HG03066 (cell line): Measurements from ENCODE around the gene TMEM120A.
A peak's percentile ranks its signal among the peaks of the same experiment; 100 is the strongest.
"Not testable (repeated sequence)": the region's sequence is repeated elsewhere in the genome, so short reads cannot be mapped to it uniquely, and the experiment has no call there.

Source experiments
- ATAC-seq: cut with Tn5 transposase; IDR thresholded peaks from one replicate; pipeline ENCODE4 v1.9.1; 2021; ENCODE audit warnings: low read depth; ENCODE audit not compliant: unreplicated experiment

The TMEM120A gene

DNA sequence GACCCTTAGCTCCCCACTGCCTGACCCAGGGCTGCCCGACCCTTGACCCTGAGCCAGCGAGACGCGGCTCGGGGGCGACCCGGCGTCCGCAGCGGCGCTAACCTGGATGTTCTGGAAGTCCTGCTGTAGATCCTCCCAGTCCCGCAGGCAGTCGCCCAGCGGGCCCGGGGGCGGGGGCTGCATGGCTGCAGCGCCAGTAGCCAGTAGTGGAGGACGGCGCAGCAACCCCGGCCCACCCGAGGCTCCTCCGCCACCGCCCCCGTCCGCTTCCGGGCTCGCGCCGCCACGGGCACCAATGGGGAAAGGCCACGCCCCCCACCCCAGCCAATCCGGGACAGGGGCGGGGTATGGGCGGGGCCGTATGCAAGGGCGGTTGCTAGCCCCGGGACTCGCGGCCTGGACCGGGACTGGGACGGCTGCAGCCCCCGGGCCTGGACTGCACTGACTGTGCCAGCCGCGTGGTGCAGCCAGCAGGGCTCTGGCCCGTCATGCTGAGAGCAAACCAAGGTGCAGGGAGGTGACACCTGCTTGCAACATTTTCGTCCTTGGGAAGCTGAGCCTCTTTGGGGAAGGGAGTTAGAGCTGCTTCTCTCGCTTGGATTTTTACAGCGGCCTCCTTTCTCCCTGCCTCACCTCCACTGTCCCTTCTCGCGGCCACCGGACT is at the start of gene TMEM120A:
Gene TMEM120A, minus strand, starts transcription at position 208 of the 664 bp plus-strand sequence. Its CDS starts 25 bp downstream, at position 183.
- peak; percentile 94 for ATAC-seq

DNA sequence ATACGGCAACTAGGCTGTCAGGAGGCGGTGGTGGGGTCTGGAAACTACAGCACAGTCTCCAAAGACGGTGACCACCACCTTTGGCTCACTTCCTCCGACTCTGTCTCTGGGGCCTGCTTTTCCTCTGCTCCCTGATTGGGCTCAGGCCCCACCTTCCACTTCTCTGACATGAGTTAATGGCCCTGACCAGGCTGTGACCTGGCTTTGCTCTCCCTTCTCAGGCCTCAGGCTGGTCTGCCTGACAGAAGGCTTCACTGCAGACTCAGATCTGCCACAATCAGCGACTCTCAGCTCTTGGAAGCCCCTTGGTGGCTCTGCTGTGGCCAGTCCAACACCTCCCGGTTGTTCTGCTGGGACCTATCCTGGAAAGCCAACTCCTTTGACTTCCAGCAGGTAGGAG is 45.7 kb upstream of the TMEM120A start:
- no peak for ATAC-seq

DNA sequence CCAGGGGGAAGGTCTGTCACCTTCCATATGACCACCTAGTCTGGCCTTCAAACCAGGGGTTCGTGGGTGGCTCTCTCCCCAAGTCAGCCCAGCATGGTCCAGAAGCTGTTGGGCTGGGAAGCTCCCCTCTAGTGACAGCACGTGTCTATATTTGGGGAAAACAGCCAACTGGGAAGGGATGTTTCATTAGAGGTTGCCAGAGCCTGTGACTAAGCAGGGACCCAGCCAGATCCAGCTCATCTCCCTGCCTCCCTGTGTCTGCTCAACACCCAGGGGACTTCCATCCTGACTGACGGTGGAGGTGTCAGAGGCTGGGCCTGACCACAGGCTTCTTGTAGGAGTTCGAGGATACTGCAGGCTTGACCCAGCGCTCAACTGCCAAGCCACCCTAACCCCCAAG is 42.9 kb upstream of the TMEM120A start:
- ATAC-seq, result no peak

DNA sequence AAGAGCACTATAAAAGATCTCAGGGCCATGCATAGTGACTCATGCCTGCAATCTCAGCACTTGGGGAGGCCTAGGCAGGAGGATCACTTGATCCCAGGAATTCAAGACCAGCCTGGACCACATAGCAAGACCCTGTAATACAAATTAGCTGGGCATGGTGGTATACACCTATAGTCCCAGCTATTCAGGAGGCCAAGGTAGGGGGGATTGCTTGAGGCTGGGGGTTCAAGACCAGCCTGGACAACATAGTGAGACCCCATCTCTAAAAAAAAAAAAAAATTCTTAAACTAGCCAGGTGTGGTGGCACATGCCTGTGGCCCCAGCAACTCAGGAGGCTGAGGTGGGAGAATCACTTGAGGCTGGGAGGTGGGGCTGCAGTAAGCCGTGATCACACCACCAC is 37.6 kb upstream of the TMEM120A start:
- ATAC-seq, result no peak

DNA sequence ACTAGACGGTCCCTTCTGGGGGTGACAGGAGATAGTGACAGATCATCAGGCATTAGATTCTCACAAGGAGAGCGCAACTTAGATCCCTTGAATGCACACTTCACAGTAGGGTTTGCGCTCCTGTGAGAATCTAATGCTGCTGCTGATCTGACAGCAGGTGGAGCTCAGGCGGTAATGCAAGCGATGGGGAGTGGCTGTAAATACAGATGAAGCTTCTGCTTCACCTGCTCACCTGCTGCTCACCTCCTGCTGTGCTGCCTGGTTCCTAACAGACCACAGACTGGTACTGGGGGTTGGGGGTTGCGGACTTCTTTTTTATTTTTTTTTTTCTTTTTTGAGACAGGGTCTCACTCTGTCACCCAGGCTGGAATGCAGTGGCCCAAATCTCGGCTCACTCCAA is 35.3 kb upstream of the TMEM120A start:
- not testable (repeated sequence) for ATAC-seq

DNA sequence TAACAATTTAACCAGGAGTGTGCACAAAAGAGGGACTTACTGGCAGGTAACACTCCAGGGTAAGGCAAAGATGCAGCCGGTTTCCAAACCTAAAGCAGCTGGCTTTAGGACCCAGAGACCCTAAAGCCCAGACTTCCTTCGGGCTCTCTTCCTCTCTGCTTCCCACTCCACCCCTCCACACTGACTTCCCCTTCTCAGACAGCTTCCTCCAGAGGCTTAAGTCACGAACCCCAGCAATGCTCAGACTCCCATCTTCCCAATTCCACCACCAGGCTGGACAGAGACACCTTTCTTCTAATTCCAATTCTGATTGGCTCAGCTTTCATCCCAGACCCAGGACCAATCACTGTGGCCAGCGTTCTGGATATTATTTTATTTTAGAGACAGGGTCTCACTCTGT is 28.6 kb upstream of the TMEM120A start:
- ATAC-seq, result no peak

DNA sequence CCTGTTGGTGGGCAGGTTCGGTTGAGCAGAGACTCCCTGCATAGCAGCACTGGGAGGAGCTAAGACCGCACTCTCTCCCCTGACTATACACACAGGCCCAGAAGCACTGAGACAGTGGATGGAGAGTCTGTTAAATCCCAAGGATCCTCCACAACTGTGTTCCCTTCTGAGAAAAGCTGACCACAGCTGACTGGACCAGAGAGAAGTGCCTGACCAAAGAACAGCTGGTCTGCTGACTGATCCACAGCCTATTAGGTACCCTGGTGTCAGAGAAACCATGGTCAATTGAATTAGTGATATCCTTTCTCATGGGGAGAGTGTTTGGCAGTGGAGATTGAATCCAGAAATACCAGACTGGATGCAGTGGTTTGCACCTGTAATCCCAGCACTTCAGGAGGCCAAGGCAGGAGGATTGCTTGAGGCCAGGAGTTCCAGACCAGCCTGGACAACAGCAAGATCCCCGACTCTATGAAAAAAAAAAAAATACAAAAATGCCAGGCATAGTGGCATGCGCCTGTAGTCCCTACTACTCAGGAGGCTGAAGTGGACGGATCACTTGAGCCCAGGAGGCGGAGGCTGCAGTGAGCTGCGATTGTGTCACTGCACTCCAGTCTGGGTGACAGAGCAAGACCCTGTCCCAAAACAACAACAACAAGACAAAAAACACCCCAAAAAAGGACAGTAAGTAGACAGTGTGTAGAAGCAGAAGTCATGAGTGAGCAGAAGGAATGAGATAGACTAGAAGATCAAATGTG is 27.8 kb upstream of the TMEM120A start:
- no peak for ATAC-seq

DNA sequence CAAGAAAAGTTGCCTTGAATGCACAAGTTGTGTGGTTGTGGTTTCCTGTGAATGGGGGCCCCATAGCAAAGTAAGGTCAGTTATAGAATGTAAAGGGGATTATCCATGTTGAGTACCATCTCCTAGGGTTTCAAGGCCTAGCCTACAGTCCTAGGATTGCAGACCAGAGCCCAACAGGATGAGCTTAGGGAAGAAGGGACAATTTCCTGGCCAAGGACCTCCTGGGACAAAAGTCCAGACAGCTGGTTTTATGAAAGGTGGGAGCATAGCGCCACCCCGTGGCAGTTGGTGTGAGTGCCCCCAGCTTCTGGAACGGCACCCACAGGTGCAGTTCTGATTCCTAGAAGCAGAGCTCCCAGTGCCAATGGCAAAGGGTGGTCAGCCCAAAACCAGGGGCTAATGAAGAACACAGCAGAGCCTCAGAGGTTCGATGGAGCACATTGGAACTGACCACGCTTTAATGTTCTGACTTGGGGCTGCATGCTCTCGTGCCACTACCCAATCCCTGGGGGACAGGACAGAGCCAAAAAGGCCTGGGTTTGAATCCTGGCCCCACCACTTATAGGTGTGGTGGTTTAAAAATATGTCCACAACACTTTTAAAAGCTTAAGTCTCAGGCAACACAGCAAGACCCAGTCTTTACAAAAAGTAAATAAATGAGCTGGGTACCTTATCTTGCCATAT is 25.8 kb upstream of the TMEM120A start:
- no peak for ATAC-seq

DNA sequence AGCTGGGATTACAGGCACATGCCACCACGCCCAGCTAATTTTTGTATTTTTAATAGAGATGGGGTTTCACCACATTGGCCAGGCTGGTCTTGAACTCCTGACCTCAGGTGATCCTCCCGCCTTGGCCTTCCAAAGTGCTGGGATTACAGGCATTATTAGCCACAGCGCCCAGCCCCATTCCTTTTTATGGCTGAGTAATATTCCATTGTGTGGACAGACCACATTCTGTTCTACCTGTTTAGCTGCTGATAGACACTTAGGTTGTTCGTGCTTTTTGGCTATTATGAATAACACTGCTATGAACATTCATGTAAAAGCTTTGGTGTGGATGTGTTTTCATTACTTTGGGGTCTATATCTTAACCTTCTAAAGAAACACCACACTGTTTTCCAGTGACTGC is 24.1 kb upstream of the TMEM120A start:
- not testable (repeated sequence) for ATAC-seq

DNA sequence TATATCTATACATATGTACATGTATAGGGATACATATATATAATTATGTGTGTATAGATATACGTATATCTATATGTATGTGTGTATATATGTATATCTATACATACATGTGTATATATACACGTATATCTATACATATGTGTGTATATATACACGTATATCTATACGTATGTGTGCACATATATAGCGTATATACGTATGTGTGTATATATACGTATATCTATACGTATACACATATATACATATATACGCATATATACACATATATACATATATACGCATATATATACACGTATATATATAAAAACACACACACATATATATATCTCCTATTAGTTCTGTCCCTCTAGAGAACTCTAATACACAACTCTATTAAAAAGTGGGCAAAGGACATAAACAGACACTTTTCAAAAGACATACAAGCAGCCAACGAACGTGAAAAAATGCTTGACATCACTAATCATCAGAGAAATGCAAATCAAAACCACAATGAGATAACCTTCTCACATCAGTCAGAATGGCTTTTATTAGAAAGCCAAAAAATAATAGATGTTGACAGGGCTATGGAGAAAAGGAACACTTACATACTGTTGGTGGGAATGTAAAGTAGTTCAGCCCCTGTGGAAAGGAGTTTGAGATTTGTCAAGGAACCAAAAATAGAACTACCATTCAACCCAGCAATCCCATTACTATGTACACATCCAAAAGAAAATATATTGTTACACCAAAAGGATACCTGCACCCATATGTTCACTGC is 22.0 kb upstream of the TMEM120A start:
- ATAC-seq, result no peak

DNA sequence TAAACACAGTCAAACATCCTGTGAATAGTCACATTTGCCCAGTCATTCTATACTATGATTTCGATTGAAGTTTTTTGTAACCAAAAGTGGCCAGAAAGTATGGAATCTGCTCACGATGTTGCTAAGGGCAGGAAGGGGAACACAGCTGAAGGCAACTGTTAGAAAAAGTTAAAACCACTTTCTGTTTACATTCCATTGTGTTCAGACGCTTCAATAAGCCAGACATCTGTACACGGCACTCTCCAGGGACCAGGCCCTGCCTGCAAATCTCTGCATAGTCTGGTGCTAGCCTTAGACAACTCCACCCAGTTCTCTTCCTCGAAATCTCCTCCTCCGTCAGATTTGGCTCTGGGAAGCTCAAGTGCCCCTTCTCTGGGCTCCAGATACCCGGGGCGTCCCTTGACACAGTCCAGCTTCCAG is 17.1 kb upstream of the TMEM120A start:
- ATAC-seq, result no peak

DNA sequence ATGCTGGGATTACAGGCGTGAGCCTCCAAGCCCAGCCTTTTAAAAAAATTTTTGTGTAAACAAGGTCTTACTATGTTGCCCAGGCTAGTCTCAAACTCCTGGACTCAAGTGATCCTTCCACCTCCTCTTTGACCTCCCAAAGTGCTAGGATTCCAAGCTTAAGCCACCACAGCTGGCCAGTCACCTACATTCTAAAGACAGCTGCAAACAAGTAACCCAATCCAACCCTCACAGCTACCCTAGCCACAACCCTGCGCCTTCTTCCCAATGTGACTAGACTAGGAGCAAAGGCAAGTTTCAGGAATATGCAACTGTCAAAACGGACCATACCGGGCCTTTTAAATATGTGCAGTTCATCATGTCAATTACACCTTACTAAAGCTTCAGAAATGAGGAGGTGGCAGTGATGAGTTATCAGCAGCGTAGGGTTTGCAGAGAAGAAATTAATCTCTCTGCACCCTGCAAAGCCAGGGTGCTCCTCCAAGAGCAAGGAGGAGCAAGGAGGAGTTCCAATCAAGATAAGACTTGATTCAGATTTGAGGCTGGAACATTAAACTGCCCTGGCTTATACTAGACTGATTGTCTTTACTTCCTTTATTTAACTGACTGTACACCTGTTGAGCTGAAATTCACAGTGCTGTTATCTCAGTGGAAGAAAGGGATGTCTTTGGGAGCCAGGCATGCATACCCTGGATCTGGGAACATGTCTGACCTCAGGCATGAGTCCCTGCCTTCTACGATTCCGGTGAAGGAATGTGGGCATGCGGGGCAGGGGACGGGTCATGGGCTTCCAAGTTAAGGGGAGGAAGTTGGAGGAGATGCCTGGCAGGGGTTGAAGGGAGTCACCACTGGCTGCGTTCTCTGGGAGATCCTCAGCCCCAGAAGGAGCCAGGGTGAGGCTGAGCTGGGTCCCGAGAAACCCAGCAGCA is 15.5 kb upstream of the TMEM120A start:
- ATAC-seq, result no peak

DNA sequence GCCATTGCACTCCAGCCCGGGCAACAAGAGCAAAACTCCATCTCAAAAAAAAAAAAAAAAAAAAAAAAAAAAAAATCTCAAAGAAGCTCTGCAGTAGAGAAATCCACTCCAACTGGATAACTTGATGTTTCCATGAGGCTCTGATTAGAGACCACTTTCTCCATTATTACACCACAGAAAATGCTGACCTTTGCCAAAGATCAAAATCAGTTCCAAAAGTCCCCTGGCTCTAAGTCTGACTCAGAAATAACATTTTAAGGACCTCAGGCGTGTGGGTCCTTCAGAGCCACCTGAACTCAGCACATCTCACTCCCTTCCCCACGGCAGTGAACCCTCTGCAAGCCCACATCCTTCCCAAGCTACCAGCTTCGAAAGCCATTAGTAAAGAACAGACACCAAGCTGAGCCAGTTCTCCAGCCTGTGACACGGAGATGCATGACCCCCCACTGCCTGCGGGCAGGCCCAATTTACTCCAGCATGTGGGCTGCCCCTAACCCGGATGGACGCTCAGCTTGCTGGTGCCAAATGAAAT is 13.8 kb upstream of the TMEM120A start:
- ATAC-seq, result no peak

DNA sequence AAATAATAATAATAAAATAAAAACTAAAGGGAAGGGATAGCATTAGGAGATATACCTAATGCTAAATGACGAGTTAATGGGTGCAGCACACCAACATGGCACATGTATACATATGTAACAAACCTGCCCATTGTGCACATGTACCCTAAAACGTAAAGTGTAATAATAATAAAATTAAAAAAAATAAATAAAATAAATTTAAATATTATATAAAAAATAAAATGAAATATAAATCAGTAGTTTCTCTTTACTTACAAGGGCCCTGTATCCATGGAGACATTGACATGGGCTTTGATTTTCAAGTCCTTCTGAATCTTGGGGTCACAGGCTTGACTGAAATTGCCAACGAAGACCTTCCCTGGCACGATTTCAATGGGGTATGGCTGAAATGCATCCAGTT is 10.6 kb upstream of the TMEM120A start:
- not testable (repeated sequence) for ATAC-seq

DNA sequence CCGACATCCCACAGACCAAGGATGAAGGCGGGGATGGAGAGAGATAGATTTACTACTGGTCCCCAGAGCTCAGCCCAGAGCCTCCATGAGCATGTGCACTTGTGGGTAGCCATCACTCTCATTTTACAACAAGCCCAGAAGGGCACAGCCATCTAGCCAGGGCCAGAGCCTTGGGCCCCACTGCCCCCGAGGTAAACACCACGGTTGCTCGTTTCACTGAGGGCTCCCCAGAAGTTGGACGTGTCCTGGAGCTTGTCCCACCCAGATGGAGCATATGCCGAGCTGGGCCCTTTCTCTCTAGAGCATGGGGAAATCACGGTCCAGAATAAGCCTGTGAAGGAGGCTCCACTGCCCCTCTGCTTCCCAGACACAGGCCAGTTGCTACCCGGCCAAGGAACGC is 9.0 kb upstream of the TMEM120A start:
- no peak for ATAC-seq

DNA sequence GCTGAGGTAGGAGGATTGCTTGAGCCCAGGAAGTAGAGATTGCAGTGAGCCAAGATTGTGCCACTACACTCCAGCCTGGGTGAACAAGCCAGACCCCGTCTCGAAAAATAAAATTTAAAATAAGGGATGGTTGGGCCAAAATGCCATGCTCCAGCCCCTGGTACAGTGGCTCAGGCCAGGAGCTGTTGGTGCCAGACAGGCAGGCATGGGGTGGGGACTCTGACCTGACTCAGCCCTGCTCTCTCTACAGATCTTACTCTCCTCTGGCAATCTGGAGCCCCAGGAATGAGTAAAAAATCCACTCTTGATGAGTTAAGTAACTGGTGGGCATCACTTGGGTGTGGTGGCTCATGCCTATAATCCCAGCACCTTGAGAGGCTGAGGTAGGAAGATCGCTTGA is 8.4 kb upstream of the TMEM120A start:
- ATAC-seq, result no peak

DNA sequence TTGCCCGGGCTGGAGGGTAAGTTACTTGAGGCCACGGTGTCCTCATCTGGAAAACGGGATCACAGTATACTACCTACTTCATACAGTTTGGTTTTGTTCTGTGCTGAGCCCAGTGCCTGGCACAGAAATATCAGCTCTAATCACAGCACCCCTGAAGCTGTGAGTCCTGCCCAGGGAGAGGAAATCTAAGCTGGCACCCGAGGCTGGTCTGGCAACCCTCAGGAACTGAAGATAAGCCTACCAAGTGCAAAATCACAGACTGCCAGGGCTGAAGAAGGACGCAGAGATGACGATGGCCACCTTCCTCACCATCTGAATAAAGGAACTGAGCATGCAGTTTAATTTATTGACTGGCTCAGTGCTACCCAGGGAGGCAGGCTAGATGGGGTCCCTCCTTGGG is 7.7 kb upstream of the TMEM120A start:
- no peak for ATAC-seq

DNA sequence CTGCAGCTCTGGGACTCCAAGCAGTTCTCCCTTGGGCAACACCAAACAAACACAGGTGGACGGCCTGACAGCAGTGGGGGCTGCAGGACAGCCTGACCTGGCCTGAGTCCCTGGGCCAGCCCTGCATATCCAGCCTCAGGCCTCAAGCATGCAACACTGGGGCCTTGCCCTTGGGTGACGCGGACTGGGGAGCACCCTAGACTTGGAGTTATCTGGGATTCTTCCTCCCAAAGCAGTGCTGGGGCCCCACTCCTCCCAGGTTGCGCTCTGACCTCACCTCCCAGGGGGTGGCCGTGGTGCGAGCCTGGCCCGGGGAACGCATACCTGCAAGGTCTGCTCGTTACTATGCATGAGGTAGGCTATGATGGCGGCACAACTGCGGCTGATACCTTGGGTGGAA is 6.2 kb upstream of the TMEM120A start:
- no peak for ATAC-seq

DNA sequence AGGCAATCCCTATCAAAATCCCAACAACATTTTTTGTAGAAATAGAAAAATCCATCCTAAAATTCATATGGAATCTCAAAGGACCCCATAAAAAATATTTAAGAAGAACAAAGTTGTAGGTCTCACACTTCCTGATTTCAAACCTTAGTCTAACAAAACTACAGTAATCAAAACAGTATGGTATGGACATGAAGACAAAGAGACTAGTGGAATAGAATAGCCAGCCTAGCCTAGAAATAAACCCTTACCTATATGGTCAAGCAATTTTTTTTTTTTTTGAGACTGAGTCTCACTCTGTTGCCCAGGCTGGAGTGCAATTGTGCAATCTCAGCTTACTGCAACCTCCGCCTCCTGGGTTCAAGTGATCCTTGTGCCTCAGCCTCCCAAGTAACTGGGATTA is 3.6 kb upstream of the TMEM120A start:
- ATAC-seq, result no peak

DNA sequence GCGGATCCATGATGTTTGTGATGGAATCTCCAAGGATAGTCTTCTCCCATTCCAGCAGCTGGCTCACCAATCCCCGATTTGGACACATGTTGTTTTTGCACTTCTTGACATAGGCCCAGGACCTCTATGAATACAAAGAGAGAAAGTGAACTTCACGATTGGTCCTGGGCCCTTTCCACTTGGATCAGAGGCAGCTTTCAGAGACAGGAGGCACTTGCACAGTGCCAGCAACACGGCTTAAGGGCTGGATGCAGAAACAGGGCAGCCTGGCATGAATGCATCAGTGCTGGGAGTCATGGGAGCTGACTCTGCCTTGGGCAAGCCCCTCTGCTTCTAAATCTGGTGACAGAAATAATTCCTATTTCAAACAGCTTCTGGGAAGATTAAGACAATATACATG is 2.1 kb upstream of the TMEM120A start:
- ATAC-seq, result no peak
